Endodermal cell (in vitro differentiated cells): Measurements from ENCODE around the gene SSH2. TPM values are rescaled to one million over a fixed set of nuclear protein-coding genes. Genes with fewer than 3 reads are reported as not detected.

Experiments used
- DNase-seq: peaks from one replicate; pipeline ENCODE4 v3.0.0-alpha.2; 2017
- H3K27ac ChIP-seq: 2 replicates; pipeline ENCODE4 v1.5.1; 2013; ENCODE audit warnings: mild to moderate bottlenecking, low read depth, low read length, moderate library complexity
- H3K27me3 ChIP-seq: 2 replicates; pipeline ENCODE4 v1.6.1; 2013; ENCODE audit warnings: mild to moderate bottlenecking, low read length, moderate library complexity; ENCODE audit not compliant: insufficient read depth, control insufficient read depth, poor library complexity, severe bottlenecking
- H3K36me3 ChIP-seq: 2 replicates; pipeline ENCODE4 v1.7.0; 2013; ENCODE audit warnings: mild to moderate bottlenecking, low read length, moderate library complexity; ENCODE audit not compliant: control insufficient read depth, insufficient read depth
- H3K4me1 ChIP-seq: one replicate; pipeline ENCODE4 v1.7.0; 2013; ENCODE audit warnings: low read length; ENCODE audit not compliant: control insufficient read depth, insufficient read depth
- H3K4me3 ChIP-seq: 2 replicates; pipeline ENCODE4 v1.5.1; 2013; ENCODE audit warnings: mild to moderate bottlenecking, low read length, moderate library complexity
- H3K9ac ChIP-seq: 2 replicates; pipeline ENCODE4 v1.6.1; 2013; ENCODE audit warnings: mild to moderate bottlenecking, low read length, moderate library complexity; ENCODE audit not compliant: poor library complexity, severe bottlenecking; ENCODE audit errors: extremely low read depth
- H3K9me3 ChIP-seq: 2 replicates; pipeline ENCODE4 v1.6.1; 2013; ENCODE audit warnings: mild to moderate bottlenecking, low read length, moderate library complexity; ENCODE audit not compliant: control insufficient read depth
- H3K27ac Mint-ChIP-seq: 2 replicates; pipeline ENCODE4 v1.8.0; 2020; ENCODE audit warnings: mixed read lengths
- H3K27me3 Mint-ChIP-seq: 2 replicates; pipeline ENCODE4 v1.8.0; 2021; ENCODE audit warnings: mild to moderate bottlenecking, mixed read lengths; ENCODE audit not compliant: insufficient read depth
- H3K36me3 Mint-ChIP-seq: 2 replicates; pipeline ENCODE4 v1.8.0; 2020; ENCODE audit warnings: low read depth, mixed read lengths
- H3K4me1 Mint-ChIP-seq: 2 replicates; pipeline ENCODE4 v1.8.0; 2020; ENCODE audit warnings: mixed read lengths
- H3K4me3 Mint-ChIP-seq: 2 replicates; pipeline ENCODE4 v1.8.0; 2020; ENCODE audit warnings: mild to moderate bottlenecking, moderate library complexity, mixed read lengths
- H3K9me3 Mint-ChIP-seq: 2 replicates; pipeline ENCODE4 v1.8.0; 2020; ENCODE audit warnings: mild to moderate bottlenecking, mixed read lengths
- CTCF ChIP-seq: fragments of 200-600 bp; sonication (generic); conservative IDR thresholded peaks from 2 replicates; pipeline ENCODE4 v1.5.0; 2021; ENCODE audit warnings: antibody characterized with exemption, mild to moderate bottlenecking
- WGBS, 2 experiments: methylation state at CpG; one replicate each; pipeline versions ENCODE4 v1.1.5 to v1.1.7; 2013; ENCODE audit warnings: missing lambda C conversion rate in 2 of 2, mixed read lengths in 1 of 2; ENCODE audit not compliant: insufficient coverage in 1 of 2, insufficient read length in 1 of 2; 5-methylcytosine and 5-hydroxymethylcytosine counted together
- total RNA-seq, 2 donors: library from RNA; stranded (reverse); fragmentation: NEBNext Ultra II Directional in 1 of 2; extraction: Animal tissue kit (Norgen Biotek cat#: 25700) in 1 of 2; gene quantifications; 2 replicates in 1 of 2; 3 replicates in 1 of 2; pipeline ENCODE4 v1.2.1, GENCODE V29; 2021

SSH2 gene
- total RNA-seq, 2 donors from 2014 or later: 11.3 to 13.5 TPM

DNA sequence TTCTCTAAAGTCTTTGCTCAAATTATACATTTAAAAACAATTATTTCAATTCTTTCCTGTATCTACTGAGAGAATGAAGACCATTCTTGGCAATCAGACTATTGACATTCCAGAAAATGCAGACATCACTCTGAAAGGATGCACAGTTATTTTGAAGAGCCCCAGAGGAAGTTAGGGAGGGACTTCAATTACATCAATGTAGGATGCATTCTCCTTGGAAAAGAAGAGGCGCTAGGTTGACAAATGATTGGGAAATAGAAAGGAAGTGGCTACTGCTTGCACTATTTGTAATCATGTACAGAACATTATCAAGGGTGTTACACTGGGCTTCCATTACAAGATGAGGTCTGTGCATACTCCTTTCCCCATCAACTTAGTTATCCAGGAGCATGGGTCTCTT is 74.3 kb downstream of the SSH2 start:
- DNase-seq: no peak
- no peaks in the 10 kb centered on the region for H3K27me3 ChIP-seq
- H3K27ac ChIP-seq: no peak overlapping the region
- no peak overlapping the region for H3K4me3 Mint-ChIP-seq
- H3K36me3 Mint-ChIP-seq: no peaks in the 10 kb centered on the region
- H3K9me3 Mint-ChIP-seq: peaks cover 3% of the 10 kb centered on the region
- no peaks in the 10 kb centered on the region for H3K27me3 Mint-ChIP-seq
- H3K27ac Mint-ChIP-seq: no peak overlapping the region
- 75 to 94% methylated on average over 1 of the region's 1 CpG for WGBS, 2 experiments
- no peaks in the 10 kb centered on the region for H3K4me1 ChIP-seq
- H3K4me3 ChIP-seq: no peak overlapping the region
- H3K9ac ChIP-seq: no peak overlapping the region
- H3K36me3 ChIP-seq: no peaks in the 10 kb centered on the region
- no peaks in the 10 kb centered on the region for H3K4me1 Mint-ChIP-seq
- no peak for TF ChIP-seq CTCF
- peaks cover 9% of the 10 kb centered on the region for H3K9me3 ChIP-seq

DNA sequence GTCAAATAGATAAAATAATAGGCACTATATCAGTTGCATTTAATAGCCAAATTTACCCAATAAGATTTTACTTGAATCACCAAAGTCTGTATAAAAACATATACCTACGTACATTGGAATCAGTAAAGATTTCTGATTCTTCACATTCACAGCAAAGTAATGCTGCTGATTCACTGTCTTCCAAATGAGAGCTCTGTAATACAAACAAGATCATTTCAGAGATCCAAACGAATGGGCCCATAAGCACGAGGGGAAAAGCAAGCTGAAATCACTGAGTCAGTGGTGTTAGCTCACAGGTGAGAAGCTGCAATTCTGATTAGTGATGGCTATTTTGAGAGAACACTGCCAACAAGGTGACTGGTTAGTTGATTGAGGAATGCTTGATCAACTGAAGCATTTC is 81.3 kb downstream of the SSH2 start:
- H3K36me3 ChIP-seq: no peaks in the 10 kb centered on the region
- Mint-ChIP-seq H3K4me1 (peaks cover 16% of the 10 kb centered on the region), H3K9me3 (no peaks in the 10 kb centered on the region), H3K27ac (peak overlapping the region; percentile 2), H3K27me3 (no peaks in the 10 kb centered on the region), H3K36me3 (peaks cover 6% of the 10 kb centered on the region), H3K4me3 (no peak overlapping the region)
- H3K27me3 ChIP-seq: no peaks in the 10 kb centered on the region
- 91 to 96% methylated on average over 3 of the region's 3 CpGs for WGBS, 2 experiments
- no peak for DNase-seq
- peaks cover 4% of the 10 kb centered on the region for H3K4me1 ChIP-seq
- no peaks in the 10 kb centered on the region for H3K9me3 ChIP-seq
- no peak overlapping the region for H3K4me3 ChIP-seq
- TF ChIP-seq CTCF: no peak
- H3K9ac ChIP-seq: no peak overlapping the region
- H3K27ac ChIP-seq: no peak overlapping the region

DNA sequence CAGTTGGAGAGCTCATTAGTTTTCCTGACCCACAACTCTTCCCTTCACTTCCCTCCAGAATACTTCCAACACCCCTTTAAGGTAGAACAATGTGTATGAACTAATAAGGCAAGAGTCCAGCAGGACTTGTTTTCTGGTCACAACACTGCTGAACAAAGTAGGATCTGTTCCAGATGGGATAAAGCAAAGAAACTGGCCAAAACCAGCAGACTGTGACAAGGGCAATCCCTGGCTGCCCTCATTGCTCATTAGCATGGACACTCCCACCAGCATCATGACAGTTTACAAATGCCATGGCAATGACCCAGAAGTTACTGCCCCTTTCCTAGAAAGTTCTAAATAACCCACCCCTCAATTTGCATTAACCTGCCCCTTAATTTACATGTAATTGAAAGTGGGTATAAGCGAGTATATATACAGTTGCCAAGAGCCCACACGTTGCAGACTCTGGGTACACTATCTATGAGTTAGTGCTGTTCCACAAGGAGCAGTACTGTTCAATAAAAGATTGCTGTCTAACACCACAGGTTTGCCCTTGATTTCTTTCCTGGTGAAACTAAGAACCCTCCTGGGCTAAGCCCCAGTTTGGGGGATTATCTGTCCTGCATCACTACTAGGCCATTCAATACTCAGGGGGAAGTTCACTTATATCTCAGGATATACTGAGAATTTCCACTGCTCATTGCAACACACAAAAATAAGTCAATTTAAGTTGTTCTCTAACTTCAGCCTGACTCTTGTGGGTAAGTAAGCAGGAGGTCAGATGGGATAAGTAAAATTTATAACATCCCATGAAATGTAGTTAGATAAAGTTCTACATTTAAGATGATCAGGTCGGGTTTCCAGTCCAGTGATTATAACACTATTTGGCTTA is 82.3 kb downstream of the SSH2 start:
- peaks cover 4% of the 10 kb centered on the region for H3K4me1 ChIP-seq
- Mint-ChIP-seq H3K4me1 (peaks cover 18% of the 10 kb centered on the region), H3K27ac (no peak overlapping the region), H3K9me3 (no peaks in the 10 kb centered on the region), H3K36me3 (peaks cover 6% of the 10 kb centered on the region), H3K27me3 (no peaks in the 10 kb centered on the region), H3K4me3 (no peak overlapping the region)
- no peaks in the 10 kb centered on the region for H3K36me3 ChIP-seq
- H3K27ac ChIP-seq: no peak overlapping the region
- H3K9ac ChIP-seq: no peak overlapping the region
- DNase-seq: no peak
- H3K4me3 ChIP-seq: no peak overlapping the region
- H3K27me3 ChIP-seq: no peaks in the 10 kb centered on the region
- no peak for TF ChIP-seq CTCF
- WGBS, 2 experiments: 88 to 94% methylated on average over 1 to 3 of the region's 3 CpGs
- no peaks in the 10 kb centered on the region for H3K9me3 ChIP-seq
